OCI-LY3 (cell line): Measurements from ENCODE around the gene PVALB.

ENCODE experiments used
- CTCF ChIP-seq: fragments of 200-600, 300-600 bp; sonication (generic); IDR thresholded peaks from 2 replicates; pipeline ENCODE4 v1.5.1; 2014; ENCODE audit warnings: antibody characterized with exemption, low read length, low read depth
- EZH2phosphoT487 ChIP-seq: fragments of 200-600 bp; shearing (Covaris generic); IDR thresholded peaks from 2 replicates; pipeline ENCODE4 v1.6.1; 2018; ENCODE audit warnings: antibody characterized with exemption, mixed run types, low read depth

GRCh38 chr22:36772451-36772850 is 44.4 kb downstream of the PVALB start:
- no peak for TF ChIP-seq CTCF
- TF ChIP-seq EZH2phosphoT487 = no peak
